Endodermal cell (in vitro differentiated cells): ENCODE results near the gene DRAM1. TPM values are rescaled to one million over a fixed set of nuclear protein-coding genes. Genes with fewer than 3 reads are reported as not detected.

Experiments
- DNase-seq: peaks from one replicate; pipeline ENCODE4 v3.0.0-alpha.2; 2017
- H3K27ac ChIP-seq: 2 replicates; pipeline ENCODE4 v1.5.1; 2013; ENCODE audit warnings: mild to moderate bottlenecking, low read depth, low read length, moderate library complexity
- H3K27me3 ChIP-seq: 2 replicates; pipeline ENCODE4 v1.6.1; 2013; ENCODE audit warnings: mild to moderate bottlenecking, low read length, moderate library complexity; ENCODE audit not compliant: insufficient read depth, control insufficient read depth, poor library complexity, severe bottlenecking
- H3K36me3 ChIP-seq: 2 replicates; pipeline ENCODE4 v1.7.0; 2013; ENCODE audit warnings: mild to moderate bottlenecking, low read length, moderate library complexity; ENCODE audit not compliant: control insufficient read depth, insufficient read depth
- H3K4me1 ChIP-seq: one replicate; pipeline ENCODE4 v1.7.0; 2013; ENCODE audit warnings: low read length; ENCODE audit not compliant: control insufficient read depth, insufficient read depth
- H3K4me3 ChIP-seq: 2 replicates; pipeline ENCODE4 v1.5.1; 2013; ENCODE audit warnings: mild to moderate bottlenecking, low read length, moderate library complexity
- H3K9ac ChIP-seq: 2 replicates; pipeline ENCODE4 v1.6.1; 2013; ENCODE audit warnings: mild to moderate bottlenecking, low read length, moderate library complexity; ENCODE audit not compliant: poor library complexity, severe bottlenecking; ENCODE audit errors: extremely low read depth
- H3K9me3 ChIP-seq: 2 replicates; pipeline ENCODE4 v1.6.1; 2013; ENCODE audit warnings: mild to moderate bottlenecking, low read length, moderate library complexity; ENCODE audit not compliant: control insufficient read depth
- H3K27ac Mint-ChIP-seq: 2 replicates; pipeline ENCODE4 v1.8.0; 2020; ENCODE audit warnings: mixed read lengths
- H3K27me3 Mint-ChIP-seq: 2 replicates; pipeline ENCODE4 v1.8.0; 2021; ENCODE audit warnings: mild to moderate bottlenecking, mixed read lengths; ENCODE audit not compliant: insufficient read depth
- H3K36me3 Mint-ChIP-seq: 2 replicates; pipeline ENCODE4 v1.8.0; 2020; ENCODE audit warnings: low read depth, mixed read lengths
- H3K4me1 Mint-ChIP-seq: 2 replicates; pipeline ENCODE4 v1.8.0; 2020; ENCODE audit warnings: mixed read lengths
- H3K4me3 Mint-ChIP-seq: 2 replicates; pipeline ENCODE4 v1.8.0; 2020; ENCODE audit warnings: mild to moderate bottlenecking, moderate library complexity, mixed read lengths
- H3K9me3 Mint-ChIP-seq: 2 replicates; pipeline ENCODE4 v1.8.0; 2020; ENCODE audit warnings: mild to moderate bottlenecking, mixed read lengths
- CTCF ChIP-seq: fragments of 200-600 bp; sonication (generic); conservative IDR thresholded peaks from 2 replicates; pipeline ENCODE4 v1.5.0; 2021; ENCODE audit warnings: antibody characterized with exemption, mild to moderate bottlenecking
- WGBS, 2 experiments: methylation state at CpG; one replicate each; pipeline versions ENCODE4 v1.1.5 to v1.1.7; 2013; ENCODE audit warnings: missing lambda C conversion rate in 2 of 2, mixed read lengths in 1 of 2; ENCODE audit not compliant: insufficient coverage in 1 of 2, insufficient read length in 1 of 2; 5-methylcytosine and 5-hydroxymethylcytosine counted together
- total RNA-seq, 2 donors: library from RNA; stranded (reverse); fragmentation: NEBNext Ultra II Directional in 1 of 2; extraction: Animal tissue kit (Norgen Biotek cat#: 25700) in 1 of 2; gene quantifications; 2 replicates in 1 of 2; 3 replicates in 1 of 2; pipeline ENCODE4 v1.2.1, GENCODE V29; 2021

Gene DRAM1
- total RNA-seq, 2 donors from 2014 or later: 0.91 to 1.3 TPM

GRCh38 chr12:101901777-101902176 lies 24.4 kb downstream of the DRAM1 start:
- Mint-ChIP-seq H3K27me3 (no peaks in the 10 kb centered on the region), H3K27ac (no peak overlapping the region), H3K4me1 (no peaks in the 10 kb centered on the region), H3K36me3 (no peaks in the 10 kb centered on the region), H3K9me3 (no peaks in the 10 kb centered on the region), H3K4me3 (no peak overlapping the region)
- Histone ChIP-seq H3K4me3 (no peak overlapping the region), H3K9me3 (no peaks in the 10 kb centered on the region), H3K36me3 (no peaks in the 10 kb centered on the region), H3K9ac (no peak overlapping the region), H3K4me1 (no peaks in the 10 kb centered on the region), H3K27me3 (no peaks in the 10 kb centered on the region), H3K27ac (no peak overlapping the region)
- TF ChIP-seq CTCF: no peak
- no peak for DNase-seq
- 67 to 97% methylated on average over 1 to 2 of the region's 3 CpGs for WGBS, 2 experiments

- Histone ChIP-seq H3K9ac (no peak overlapping the region), H3K9me3 (no peaks in the 10 kb centered on the region), H3K27ac (no peak overlapping the region), H3K36me3 (no peaks in the 10 kb centered on the region), H3K27me3 (no peaks in the 10 kb centered on the region), H3K4me3 (no peak overlapping the region), H3K4me1 (no peaks in the 10 kb centered on the region)
- Mint-ChIP-seq H3K9me3 (no peaks in the 10 kb centered on the region), H3K4me1 (no peaks in the 10 kb centered on the region), H3K27ac (no peak overlapping the region), H3K4me3 (no peak overlapping the region), H3K36me3 (no peaks in the 10 kb centered on the region), H3K27me3 (no peaks in the 10 kb centered on the region)
- DNase-seq: no peak
- TF ChIP-seq CTCF: no peak
- 94 to 98% methylated on average over 8 of the region's 8 CpGs for WGBS, 2 experiments
These were observed 25.3 kb downstream of the DRAM1 start for GRCh38 chr12:101902641-101903040.

GRCh38 chr12:101906226-101906625 lies 28.8 kb downstream of the DRAM1 start:
- H3K4me1 ChIP-seq: no peaks in the 10 kb centered on the region
- H3K27ac Mint-ChIP-seq: no peak overlapping the region
- H3K27me3 Mint-ChIP-seq: no peaks in the 10 kb centered on the region
- H3K4me3 Mint-ChIP-seq: no peak overlapping the region
- no peaks in the 10 kb centered on the region for H3K4me1 Mint-ChIP-seq
- H3K27ac ChIP-seq: no peak overlapping the region
- H3K36me3 Mint-ChIP-seq: no peaks in the 10 kb centered on the region
- H3K27me3 ChIP-seq: no peaks in the 10 kb centered on the region
- TF ChIP-seq CTCF: no peak
- H3K36me3 ChIP-seq: no peaks in the 10 kb centered on the region
- H3K9ac ChIP-seq: no peak overlapping the region
- H3K9me3 ChIP-seq: no peaks in the 10 kb centered on the region
- WGBS, 2 experiments: 85 to 92% methylated on average over 1 to 2 of the region's 2 CpGs
- no peak overlapping the region for H3K4me3 ChIP-seq
- DNase-seq: peak; percentile 10
- H3K9me3 Mint-ChIP-seq: no peaks in the 10 kb centered on the region
